GM23248 (cell line): ENCODE results near the gene ZNF557. TPM values are rescaled to one million over a fixed set of nuclear protein-coding genes. Genes with fewer than 3 reads are reported as not detected.
"Not testable (repeated sequence)": the region's sequence is repeated elsewhere in the genome, so short reads cannot be mapped to it uniquely, and the experiment has no call there.

ENCODE experiments used
- DNase-seq: peaks from one replicate; pipeline ENCODE4 v3.0.0-alpha.2; 2015
- H2AFZ ChIP-seq: fragments of 200-600 bp; sonication (generic); 2 replicates; pipeline ENCODE4 v1.6.1; 2016; ENCODE audit warnings: antibody characterized with exemption
- H3F3A ChIP-seq: fragments of 200-600 bp; sonication (generic); 2 replicates; pipeline ENCODE4 v1.6.1; 2016; ENCODE audit warnings: mild to moderate bottlenecking, antibody characterized with exemption, mixed run types; ENCODE audit not compliant: insufficient read depth
- H3K27ac ChIP-seq: fragments of 200-600 bp; sonication (generic); 2 replicates; pipeline ENCODE4 v1.5.1; 2016; ENCODE audit warnings: mild to moderate bottlenecking
- H3K27me3 ChIP-seq: fragments of 200-600 bp; sonication (generic); replicated peaks from 2 replicates; pipeline ENCODE4 v1.6.1; 2016; ENCODE audit warnings: mild to moderate bottlenecking; ENCODE audit not compliant: insufficient read depth
- H3K36me3 ChIP-seq: fragments of 200-600 bp; sonication (generic); 2 replicates; pipeline ENCODE4 v1.6.1; 2016; ENCODE audit warnings: low read depth, mild to moderate bottlenecking
- H3K4me1 ChIP-seq: fragments of 200-600 bp; sonication (generic); 2 replicates; pipeline ENCODE4 v1.6.1; 2016; ENCODE audit warnings: mild to moderate bottlenecking; ENCODE audit not compliant: insufficient read depth
- H3K4me2 ChIP-seq: fragments of 200-600 bp; sonication (generic); one replicate; pipeline ENCODE4 v1.6.1; 2016; ENCODE audit warnings: mild to moderate bottlenecking; ENCODE audit not compliant: unreplicated experiment
- H3K4me3 ChIP-seq: fragments of 200-600 bp; sonication (generic); 2 replicates; pipeline ENCODE4 v1.5.1; 2016; ENCODE audit warnings: mild to moderate bottlenecking
- H3K79me2 ChIP-seq: fragments of 200-600 bp; sonication (generic); 2 replicates; pipeline ENCODE4 v1.6.1; 2016; ENCODE audit warnings: mild to moderate bottlenecking; ENCODE audit not compliant: insufficient read depth
- H3K9ac ChIP-seq: fragments of 200-600 bp; sonication (generic); 2 replicates; pipeline ENCODE4 v1.6.1; 2016; ENCODE audit warnings: mild to moderate bottlenecking
- H3K9me2 ChIP-seq: fragments of 200-600 bp; sonication (generic); 2 replicates; pipeline ENCODE4 v1.6.1; 2016; ENCODE audit warnings: mixed run types, mild to moderate bottlenecking, moderate library complexity; ENCODE audit not compliant: insufficient read depth
- H3K9me3 ChIP-seq: fragments of 200-600 bp; sonication (generic); one replicate; pipeline ENCODE4 v1.6.1; 2017; ENCODE audit warnings: low read depth
- H4K20me1 ChIP-seq: fragments of 200-600 bp; sonication (generic); 2 replicates; pipeline ENCODE4 v1.6.0; 2016; ENCODE audit not compliant: insufficient read depth
- WGBS, 2 experiments: methylation state at CpG; one replicate each; pipeline ENCODE4 v1.1.6; 2015 to 2017; ENCODE audit warnings: low lambda C conversion rate in 2 of 2, low coverage in 1 of 2; ENCODE audit errors: missing lambda C conversion rate in 2 of 2; 5-methylcytosine and 5-hydroxymethylcytosine counted together
- in situ Hi-C: fragments of 300-500 bp; cut with MboI; formaldehyde crosslinking; loops from 2 replicates; pipeline ENCODE4 v1.15.0; 2020
- polyA plus RNA-seq: library from polyadenylated mRNA; unstranded; fragments of >200 nt; fragmentation: Nextera tagmentation; extraction: Ambion mirVana; gene quantifications from 2 replicates; pipeline ENCODE4 v1.2.1, GENCODE V29; 2016
- total RNA-seq: library from RNA; depleted of rRNA; stranded (reverse); fragments of >200 nt; shearing (Covaris generic); gene quantifications from 2 replicates; pipeline ENCODE4 v1.2.3, GENCODE V29; 2014

The ZNF557 gene
- total and polyA plus RNA-seq, 2 experiments from 2014 or later = 4.6 to 9.4 TPM

GRCh38 chr19:7051421-7051820, 18.1 kb upstream of the ZNF557 start:
- WGBS, 2 experiments = 76 to 81% methylated on average over 2 to 3 of the region's 5 CpGs

DNA sequence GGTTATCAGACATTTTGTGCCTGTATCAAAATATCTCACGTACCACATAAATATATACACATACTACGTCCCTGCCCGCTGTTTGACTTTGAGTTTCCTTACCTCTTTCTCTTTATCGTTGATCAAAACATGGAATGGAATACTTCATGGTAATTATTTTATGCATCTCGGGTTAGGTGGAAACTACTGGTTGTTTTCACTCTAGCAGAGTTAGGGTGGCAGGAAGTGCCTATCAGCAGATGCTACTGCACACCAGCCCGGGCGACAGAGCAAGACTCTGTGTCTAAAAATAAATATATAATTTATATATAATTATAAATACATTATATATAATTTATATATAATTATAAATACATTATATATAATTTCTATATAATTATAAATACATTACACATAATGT, 16.6 kb upstream of the ZNF557 start:
- H3K4me1 ChIP-seq, H2AFZ ChIP-seq, DNase-seq, H3K9me2 ChIP-seq, H4K20me1 ChIP-seq, H3K9ac ChIP-seq, H3K79me2 ChIP-seq, H3K4me3 ChIP-seq, H3F3A ChIP-seq, H3K27ac ChIP-seq, H3K4me2 ChIP-seq, in situ Hi-C loops, H3K9me3 ChIP-seq, H3K27me3 ChIP-seq, H3K36me3 ChIP-seq: not testable (repeated sequence)
- 71% methylated on average over 7 of the region's 7 CpGs for WGBS, 2 experiments

More at GRCh38 chr19:7051421-7051820, 18.1 kb upstream of the ZNF557 start:
- H3K9me2 ChIP-seq, H3K4me2 ChIP-seq, H2AFZ ChIP-seq, H4K20me1 ChIP-seq, in situ Hi-C loops, DNase-seq, H3K4me3 ChIP-seq, H3K27ac ChIP-seq, H3F3A ChIP-seq, H3K79me2 ChIP-seq, H3K27me3 ChIP-seq, H3K4me1 ChIP-seq, H3K9me3 ChIP-seq, H3K36me3 ChIP-seq, H3K9ac ChIP-seq: not testable (repeated sequence)

GRCh38 chr19:7054635-7055368, 14.7 kb upstream of the ZNF557 start:
- H3K4me2 ChIP-seq, H3K4me3 ChIP-seq, H3K79me2 ChIP-seq, H3K36me3 ChIP-seq, H3F3A ChIP-seq, H3K4me1 ChIP-seq, H2AFZ ChIP-seq, DNase-seq, in situ Hi-C loops, H3K9me3 ChIP-seq, H3K9me2 ChIP-seq, H3K9ac ChIP-seq, H4K20me1 ChIP-seq, H3K27me3 ChIP-seq, H3K27ac ChIP-seq: not testable (repeated sequence)
- WGBS, 2 experiments = 81 to 84% methylated on average over 12 to 14 of the region's 14 CpGs

DNA sequence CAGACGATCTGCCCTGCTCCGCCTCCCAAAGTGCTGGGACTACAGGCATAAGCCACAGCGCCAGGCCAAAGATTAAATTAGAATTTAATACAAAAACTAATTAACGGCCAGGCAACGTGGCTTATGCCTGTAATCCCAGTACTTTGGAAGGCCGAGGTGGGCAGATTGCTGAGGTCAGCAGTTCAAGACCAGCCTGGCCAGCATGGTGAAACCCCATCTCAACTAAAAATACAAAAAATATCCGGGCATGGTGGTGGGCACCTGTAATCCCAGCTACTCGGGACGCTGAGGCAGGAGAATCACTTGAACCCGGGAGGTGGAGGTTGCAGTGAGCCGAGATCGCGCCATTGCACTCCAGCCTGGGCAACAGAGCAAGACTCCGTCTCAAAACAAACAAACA, 13.8 kb upstream of the ZNF557 start:
- H3K9ac ChIP-seq, H3K4me2 ChIP-seq, H3K4me3 ChIP-seq, DNase-seq, in situ Hi-C loops, H3K79me2 ChIP-seq, H3K27me3 ChIP-seq, H2AFZ ChIP-seq, H3K9me3 ChIP-seq, H3K36me3 ChIP-seq, H3K9me2 ChIP-seq, H3K4me1 ChIP-seq, H3F3A ChIP-seq, H3K27ac ChIP-seq, H4K20me1 ChIP-seq: not testable (repeated sequence)
- 79 to 84% methylated on average over 12 to 13 of the region's 14 CpGs for WGBS, 2 experiments

DNA sequence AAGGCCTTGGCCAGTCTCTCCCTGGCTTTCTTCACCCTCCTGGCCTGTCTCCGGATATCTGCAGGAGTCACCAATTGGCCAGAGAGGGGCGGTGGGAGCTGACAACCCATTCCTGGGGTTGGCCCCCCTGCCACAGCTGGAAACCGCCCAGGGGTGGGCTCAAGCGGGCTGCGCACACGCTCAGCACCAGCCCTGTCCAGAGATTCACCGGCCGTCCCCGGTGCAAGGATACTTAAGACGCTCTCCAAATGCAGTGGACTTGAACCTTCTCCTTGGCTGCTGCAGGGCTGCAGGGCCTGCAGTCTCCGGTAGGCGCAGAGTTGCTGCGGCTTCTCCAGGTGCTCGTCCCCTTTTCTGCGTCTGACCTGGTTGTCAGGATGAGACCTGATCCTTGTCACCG, 13.1 kb upstream of the ZNF557 start:
- H3K9me2 ChIP-seq, H3K27me3 ChIP-seq, H3K4me1 ChIP-seq, H3K79me2 ChIP-seq, H3K27ac ChIP-seq, DNase-seq, H3F3A ChIP-seq, H3K9me3 ChIP-seq, H3K4me2 ChIP-seq, H4K20me1 ChIP-seq, H3K36me3 ChIP-seq, H3K9ac ChIP-seq, in situ Hi-C loops, H2AFZ ChIP-seq, H3K4me3 ChIP-seq: not testable (repeated sequence)
- 79 to 84% methylated on average over 8 to 9 of the region's 16 CpGs for WGBS, 2 experiments

DNA sequence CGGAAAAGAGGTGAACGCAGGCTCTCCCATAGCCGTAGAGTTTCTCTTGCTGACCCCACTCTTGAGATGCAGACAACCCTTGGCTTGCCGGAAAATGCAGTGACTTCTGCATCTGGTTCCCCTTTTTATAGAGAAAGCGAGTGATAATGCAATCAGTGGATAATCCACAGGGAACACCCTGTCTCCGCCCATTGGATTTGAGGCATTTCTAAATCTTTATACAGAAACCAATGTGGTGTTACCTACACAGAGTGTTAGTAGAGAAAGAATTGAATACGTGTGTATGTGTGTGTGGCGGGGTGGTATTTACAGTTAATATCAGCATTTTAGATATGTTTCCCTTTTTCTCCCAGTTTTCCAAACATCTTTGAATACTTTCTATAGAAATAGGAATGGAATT, 10.9 kb upstream of the ZNF557 start, which contains the start of gene MBD3L3:
Gene MBD3L3, minus strand, starts transcription at position 101 of the 400 bp plus-strand sequence. Its CDS starts 71 bp downstream, at position 30.
- H3K36me3 ChIP-seq, H3K79me2 ChIP-seq, H3K9me3 ChIP-seq, H3K9me2 ChIP-seq, H3K4me1 ChIP-seq, H3K27ac ChIP-seq, H3K4me3 ChIP-seq, H3K27me3 ChIP-seq, H3K9ac ChIP-seq, H4K20me1 ChIP-seq, H2AFZ ChIP-seq, DNase-seq, in situ Hi-C loops, H3F3A ChIP-seq, H3K4me2 ChIP-seq: not testable (repeated sequence)
- WGBS, 2 experiments = 57% methylated on average over 1 of the region's 8 CpGs; no CpG with 5 or more reads in 1 of the 2 experiments

DNA sequence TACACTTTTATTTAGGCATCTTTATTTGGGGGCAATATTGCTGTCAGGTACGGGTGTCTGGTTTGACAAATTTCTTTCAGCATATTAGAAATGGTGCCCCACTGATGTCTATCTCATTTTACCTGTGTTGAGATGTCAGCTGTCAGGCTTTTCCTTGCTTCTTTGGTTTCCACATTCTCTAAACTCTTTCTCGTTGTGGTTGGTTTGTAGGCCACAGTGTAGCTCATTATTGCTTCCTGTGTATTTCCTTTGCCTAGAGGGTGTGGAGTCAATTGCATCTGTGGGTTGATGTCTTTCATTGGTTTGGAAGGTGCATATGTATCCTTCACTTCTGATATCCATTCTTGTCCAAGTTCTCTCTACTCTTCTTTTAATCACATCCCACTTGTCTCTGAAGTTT, 9.5 kb upstream of the ZNF557 start:
- in situ Hi-C loops, H3K9ac ChIP-seq, H3K4me2 ChIP-seq, DNase-seq, H3K36me3 ChIP-seq, H3K27ac ChIP-seq, H3K4me3 ChIP-seq, H3K27me3 ChIP-seq, H3K79me2 ChIP-seq, H3K9me3 ChIP-seq, H3F3A ChIP-seq, H2AFZ ChIP-seq, H3K9me2 ChIP-seq, H3K4me1 ChIP-seq, H4K20me1 ChIP-seq: not testable (repeated sequence)
- 27 to 32% methylated on average over 2 of the region's 2 CpGs for WGBS, 2 experiments
